Measurements from ENCODE around the gene MAP6. TPM values are rescaled to one million over a fixed set of nuclear protein-coding genes. Genes with fewer than 3 reads are reported as not detected.
A peak's percentile ranks its signal among the peaks of the same experiment; 100 is the strongest.

The MAP6 gene
- total RNA-seq, 1 donor from 2014 or later = 1.8 TPM

DNA sequence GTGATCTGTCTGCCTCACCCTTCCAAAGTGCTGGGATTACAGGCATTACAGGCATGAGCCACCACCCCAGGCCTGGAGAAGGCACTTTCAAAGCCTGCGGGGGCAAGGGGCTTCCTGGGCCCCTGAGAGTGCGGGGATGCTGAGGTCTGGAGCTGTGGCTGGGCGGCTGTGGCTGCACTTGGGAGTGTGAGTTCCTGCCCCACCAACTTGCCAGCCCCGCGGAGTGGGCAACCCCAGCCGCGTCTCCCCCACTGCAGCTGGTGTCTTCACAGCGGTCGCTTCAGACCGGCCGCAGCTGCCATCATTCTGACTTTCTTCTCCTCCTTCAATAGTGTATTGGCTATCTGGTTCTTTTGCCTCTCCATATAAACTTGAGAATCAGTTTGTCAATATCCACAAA is 10.7 kb upstream of the MAP6 start:
- no peak for DNase-seq (ENCODE audit: low read depth)
- H3K4me3 ChIP-seq (ENCODE audit: low read depth, low read length) = no peak overlapping the region
- TF ChIP-seq, protein P1, sequence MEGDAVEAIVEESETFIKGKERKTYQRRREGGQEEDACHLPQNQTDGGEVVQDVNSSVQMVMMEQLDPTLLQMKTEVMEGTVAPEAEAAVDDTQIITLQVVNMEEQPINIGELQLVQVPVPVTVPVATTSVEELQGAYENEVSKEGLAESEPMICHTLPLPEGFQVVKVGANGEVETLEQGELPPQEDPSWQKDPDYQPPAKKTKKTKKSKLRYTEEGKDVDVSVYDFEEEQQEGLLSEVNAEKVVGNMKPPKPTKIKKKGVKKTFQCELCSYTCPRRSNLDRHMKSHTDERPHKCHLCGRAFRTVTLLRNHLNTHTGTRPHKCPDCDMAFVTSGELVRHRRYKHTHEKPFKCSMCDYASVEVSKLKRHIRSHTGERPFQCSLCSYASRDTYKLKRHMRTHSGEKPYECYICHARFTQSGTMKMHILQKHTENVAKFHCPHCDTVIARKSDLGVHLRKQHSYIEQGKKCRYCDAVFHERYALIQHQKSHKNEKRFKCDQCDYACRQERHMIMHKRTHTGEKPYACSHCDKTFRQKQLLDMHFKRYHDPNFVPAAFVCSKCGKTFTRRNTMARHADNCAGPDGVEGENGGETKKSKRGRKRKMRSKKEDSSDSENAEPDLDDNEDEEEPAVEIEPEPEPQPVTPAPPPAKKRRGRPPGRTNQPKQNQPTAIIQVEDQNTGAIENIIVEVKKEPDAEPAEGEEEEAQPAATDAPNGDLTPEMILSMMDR (conservative IDR thresholded peaks at IDR 0.05; ENCODE audit: low read depth, low read length) = no peak

DNA sequence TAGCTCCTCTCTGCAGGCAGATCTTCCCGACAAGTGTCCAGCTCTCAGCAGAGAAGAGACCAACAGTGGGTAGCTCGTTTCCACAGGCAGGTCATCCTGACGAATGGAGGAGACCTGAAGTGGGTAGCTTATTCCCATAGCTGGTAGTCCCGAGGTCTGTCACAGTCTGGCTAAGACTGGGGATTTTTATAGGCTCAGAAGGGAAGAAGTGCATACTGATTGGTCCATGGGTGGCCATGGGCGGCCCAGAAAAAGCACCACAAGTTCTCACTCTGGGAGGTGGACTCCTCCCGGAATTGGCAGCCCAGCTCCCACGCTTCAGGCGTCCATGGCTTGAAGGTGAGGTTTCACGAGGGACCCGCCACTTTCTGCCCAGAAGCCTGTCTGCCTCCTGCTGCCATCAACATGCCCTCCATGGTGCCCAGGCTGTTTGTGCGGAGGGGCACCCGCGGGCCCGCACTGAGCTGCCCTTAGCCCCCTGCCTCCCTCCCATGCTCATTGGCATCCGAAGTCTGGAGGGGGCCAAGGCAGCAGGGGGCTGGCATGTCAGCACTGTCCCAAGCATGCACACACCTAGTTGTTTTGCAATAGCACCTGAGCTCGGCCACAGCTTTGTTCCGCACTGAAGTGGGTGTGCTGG is 9.9 kb upstream of the MAP6 start:
- TF ChIP-seq, protein P1 (conservative IDR thresholded peaks at IDR 0.05; ENCODE audit: low read depth, low read length) = no peak
- H3K4me3 ChIP-seq (ENCODE audit: low read depth, low read length) = no peak overlapping the region
- DNase-seq (ENCODE audit: low read depth) = no peak

DNA sequence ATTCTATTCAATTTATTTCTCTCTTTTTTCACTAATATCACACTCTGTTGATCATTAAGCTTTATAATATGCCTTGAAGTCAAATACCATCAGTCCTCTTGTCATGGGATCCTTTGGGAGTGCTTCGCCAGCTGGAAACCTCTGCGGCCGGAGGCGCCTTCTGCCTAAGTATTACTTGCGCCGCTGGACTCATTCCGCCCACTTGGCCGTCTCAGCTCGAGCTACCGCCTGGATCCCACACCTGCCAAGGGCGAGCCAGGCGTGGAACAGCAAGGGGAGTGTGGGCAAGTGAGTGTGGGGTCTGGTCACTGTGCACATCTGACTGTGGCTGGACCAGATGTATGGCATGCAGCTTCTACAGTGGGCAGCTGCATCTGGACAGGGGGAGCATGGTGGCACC is 9.1 kb upstream of the MAP6 start:
- no peak overlapping the region for H3K4me3 ChIP-seq (ENCODE audit: low read depth, low read length)
- TF ChIP-seq, protein P1 (conservative IDR thresholded peaks at IDR 0.05; ENCODE audit: low read depth, low read length) = no peak
- no peak for DNase-seq (ENCODE audit: low read depth)

DNA sequence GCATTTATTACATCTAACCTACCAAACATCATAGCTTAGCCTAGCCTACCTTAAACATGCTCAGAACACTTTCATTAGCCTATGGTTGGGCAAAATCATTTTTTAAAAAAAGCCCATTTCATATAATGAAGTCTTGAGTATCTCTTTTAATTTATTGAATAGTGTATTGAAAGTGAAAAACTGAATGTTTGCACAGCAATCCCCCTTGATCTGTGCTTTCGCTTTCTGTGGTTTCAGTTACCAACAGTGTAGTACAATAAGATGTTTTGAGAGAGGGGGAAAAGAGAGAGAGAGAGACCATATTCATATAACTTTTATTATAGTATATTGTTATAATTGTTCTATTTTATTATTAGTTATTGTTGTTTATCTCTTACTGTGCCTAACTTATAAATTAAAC is 8.4 kb upstream of the MAP6 start:
- no peak overlapping the region for H3K4me3 ChIP-seq (ENCODE audit: low read depth, low read length)
- TF ChIP-seq, protein P1 (conservative IDR thresholded peaks at IDR 0.05; ENCODE audit: low read depth, low read length) = no peak
- DNase-seq (ENCODE audit: low read depth) = no peak

DNA sequence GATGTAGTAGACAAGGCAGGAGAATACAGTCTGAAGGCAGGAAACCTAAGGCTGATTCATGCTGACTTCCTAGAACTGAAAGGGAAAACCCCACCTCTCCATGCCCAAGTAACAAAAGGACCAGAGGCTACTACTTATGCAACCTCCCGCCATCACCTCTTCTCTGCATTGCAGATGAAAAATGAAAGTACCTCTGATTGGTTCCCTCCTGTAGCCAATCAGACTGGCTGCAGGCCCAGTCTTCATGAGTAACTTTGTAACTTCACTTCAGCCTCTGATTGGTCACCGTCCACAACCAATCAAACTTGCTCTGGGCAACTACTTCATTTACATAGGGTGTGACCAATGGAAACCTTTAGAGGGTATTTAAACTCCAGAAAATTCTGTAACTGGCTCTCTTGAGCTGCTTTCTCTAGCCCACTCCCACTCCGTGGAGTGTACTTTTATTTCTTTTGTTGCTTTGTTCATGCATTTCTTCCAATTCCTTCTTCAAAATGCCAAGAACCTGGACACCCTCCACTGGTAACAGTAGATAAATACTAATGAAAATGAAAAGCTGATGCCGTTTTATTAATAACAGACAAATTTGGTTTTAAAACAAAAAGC is 5.2 kb upstream of the MAP6 start:
- DNase-seq (ENCODE audit: low read depth) = no peak
- H3K4me3 ChIP-seq (ENCODE audit: low read depth, low read length) = no peak overlapping the region
- TF ChIP-seq, protein P1 (conservative IDR thresholded peaks at IDR 0.05; ENCODE audit: low read depth, low read length) = no peak

DNA sequence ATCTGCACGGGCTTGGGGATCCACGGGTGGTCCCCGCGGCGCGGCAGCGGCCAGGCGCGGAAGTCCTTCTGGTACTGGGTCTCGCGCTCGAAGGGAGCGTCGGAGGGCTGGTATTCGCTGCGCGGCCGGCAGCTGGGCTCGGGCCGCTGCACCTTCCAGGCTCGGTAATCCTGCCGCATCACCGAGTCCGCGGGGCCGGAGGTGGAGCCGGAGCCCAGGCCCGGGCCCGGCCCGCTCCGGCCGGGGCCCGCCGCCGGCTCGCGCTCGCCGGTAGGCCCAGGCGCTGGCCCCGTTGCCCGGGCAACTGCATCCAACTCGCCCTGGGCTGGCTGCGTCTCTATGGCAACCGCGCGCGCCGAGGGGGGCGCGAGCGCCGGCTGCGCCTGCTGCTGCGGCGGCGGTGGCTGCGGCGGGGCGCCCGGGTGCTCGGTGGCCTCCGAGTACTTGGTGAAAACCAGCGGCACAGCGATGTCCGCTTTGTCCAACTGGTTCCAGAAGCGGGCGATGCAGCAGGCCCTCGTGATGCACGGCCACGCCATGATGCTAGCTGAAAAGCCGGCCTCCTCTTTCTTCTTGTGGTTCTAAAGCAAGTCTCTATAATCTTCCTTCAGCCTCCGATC is 897 bp downstream of the MAP6 start:
- no peak for DNase-seq (ENCODE audit: low read depth)
- TF ChIP-seq, protein P1 (conservative IDR thresholded peaks at IDR 0.05; ENCODE audit: low read depth, low read length) = no peak

More for the DNA sequence above, 897 bp downstream of the MAP6 start:
- H3K4me3 ChIP-seq (ENCODE audit: low read depth, low read length) = peak overlapping the region; percentile 45
